Suprapubic skin (tissue), 4 donors: Measurements from ENCODE around the gene F7.

Source experiments
- CTCF ChIP-seq, 2 donors: fragments of 200-600 bp in 1 of 2; fragments of 450-650 bp in 1 of 2; sonication (generic) in 1 of 2; IDR thresholded peaks; one replicate each; pipeline ENCODE4 v1.5.1; 2016 to 2019; ENCODE audit warnings: antibody characterized with exemption in 2 of 2, mild to moderate bottlenecking in 1 of 2, moderate library complexity in 1 of 2
- POLR2A ChIP-seq, 2 donors: fragments of 450-650 bp; IDR thresholded peaks; one replicate each; pipeline ENCODE4 v1.6.1; 2017; ENCODE audit warnings: antibody characterized with exemption in 2 of 2, mild to moderate bottlenecking in 2 of 2, moderate library complexity in 2 of 2
- POLR2AphosphoS5 ChIP-seq, 3 donors: sonication (generic); formaldehyde crosslinking; IDR thresholded peaks; one replicate each; pipeline ENCODE4 v1.6.1; 2017; ENCODE audit warnings: antibody characterized with exemption in 3 of 3

- TF ChIP-seq CTCF (IDR thresholded peaks at IDR 0.05) (no peak), POLR2A (IDR thresholded peaks at IDR 0.05) (no peak), POLR2AphosphoS5 (IDR thresholded peaks at IDR 0.05) (no peak)
These were observed 38.1 kb downstream of the F7 start for GRCh38 chr13:113143466-113144254.
